ENCODE measurements around the gene UBE2V1. TPM values are rescaled to one million over a fixed set of nuclear protein-coding genes. Genes with fewer than 3 reads are reported as not detected.
A peak's percentile ranks its signal among the peaks of the same experiment; 100 is the strongest.

Gene UBE2V1
- total and polyA plus RNA-seq, 2 donors from 2014 or later, result 99.1 to 105 TPM

DNA sequence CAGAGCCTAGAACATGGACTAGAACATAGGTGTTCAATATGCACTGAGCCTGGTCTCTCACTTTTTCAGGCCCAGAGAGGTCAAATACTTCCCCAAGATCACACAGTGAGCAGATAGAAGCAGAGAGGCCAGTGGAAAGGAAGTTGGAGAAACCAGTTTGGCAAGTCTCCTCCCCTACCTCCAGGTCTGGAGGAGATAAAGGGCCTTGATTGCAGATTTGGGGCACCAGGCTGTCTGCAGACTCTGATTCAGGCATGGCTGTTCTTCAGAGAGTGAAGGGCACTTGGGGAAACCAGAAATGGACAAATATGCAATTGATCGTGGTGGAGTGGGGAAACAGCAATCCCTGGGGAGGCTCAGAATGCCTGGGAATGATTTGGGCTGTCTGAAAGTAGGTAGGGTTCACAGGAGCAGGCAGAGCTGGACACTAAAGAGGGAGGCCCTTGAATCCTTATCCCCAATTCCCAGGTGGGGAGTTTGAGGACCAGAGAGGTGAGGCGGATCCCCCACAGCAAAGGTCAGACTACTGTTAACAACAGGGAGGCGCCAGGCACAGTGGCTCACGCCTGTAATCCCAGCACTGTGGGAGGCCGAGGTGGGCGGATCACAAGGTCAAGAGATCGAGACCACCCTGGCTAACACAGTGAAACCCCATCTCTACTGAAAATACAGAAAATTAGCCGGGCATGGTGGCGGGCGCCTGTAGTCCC lies 38.2 kb upstream of the UBE2V1 start:
- H3K27me3 ChIP-seq (ENCODE audit: control insufficient read depth, insufficient read depth, low read length), result no peaks in the 10 kb centered on the region
- H3K9ac ChIP-seq (ENCODE audit: low read length in 3 of 3), result peak overlapping the region in 1 of 3 donors; percentile 22
- no peak overlapping the region for H3K4me3 ChIP-seq (ENCODE audit: low read length in 3 of 3)
- TF ChIP-seq, protein P1, sequence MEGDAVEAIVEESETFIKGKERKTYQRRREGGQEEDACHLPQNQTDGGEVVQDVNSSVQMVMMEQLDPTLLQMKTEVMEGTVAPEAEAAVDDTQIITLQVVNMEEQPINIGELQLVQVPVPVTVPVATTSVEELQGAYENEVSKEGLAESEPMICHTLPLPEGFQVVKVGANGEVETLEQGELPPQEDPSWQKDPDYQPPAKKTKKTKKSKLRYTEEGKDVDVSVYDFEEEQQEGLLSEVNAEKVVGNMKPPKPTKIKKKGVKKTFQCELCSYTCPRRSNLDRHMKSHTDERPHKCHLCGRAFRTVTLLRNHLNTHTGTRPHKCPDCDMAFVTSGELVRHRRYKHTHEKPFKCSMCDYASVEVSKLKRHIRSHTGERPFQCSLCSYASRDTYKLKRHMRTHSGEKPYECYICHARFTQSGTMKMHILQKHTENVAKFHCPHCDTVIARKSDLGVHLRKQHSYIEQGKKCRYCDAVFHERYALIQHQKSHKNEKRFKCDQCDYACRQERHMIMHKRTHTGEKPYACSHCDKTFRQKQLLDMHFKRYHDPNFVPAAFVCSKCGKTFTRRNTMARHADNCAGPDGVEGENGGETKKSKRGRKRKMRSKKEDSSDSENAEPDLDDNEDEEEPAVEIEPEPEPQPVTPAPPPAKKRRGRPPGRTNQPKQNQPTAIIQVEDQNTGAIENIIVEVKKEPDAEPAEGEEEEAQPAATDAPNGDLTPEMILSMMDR (IDR thresholded peaks at IDR 0.05; ENCODE audit: borderline replicate concordance, extremely low read depth, insufficient read depth), result no peak
- DNase-seq (no peak), FAIRE-seq (no peak)
- intact Hi-C loops (cut with DNase I), result no loop called here
- no peaks in the 10 kb centered on the region for H3K9me3 ChIP-seq (ENCODE audit: control insufficient read depth in 2 of 3, insufficient read depth in 1 of 3, low read length in 3 of 3)
- peak overlapping the region; percentile 1 for H3K27ac ChIP-seq (ENCODE audit: low read depth in 2 of 2, low read length in 2 of 2)
- peaks cover 4 to 34% (median 12%) of the 10 kb centered on the region in 3 donors for H3K4me1 ChIP-seq (ENCODE audit: control insufficient read depth in 2 of 3, insufficient read depth in 2 of 3, low read depth in 1 of 3, low read length in 3 of 3)
- H3K36me3 ChIP-seq (ENCODE audit: control insufficient read depth in 2 of 3, insufficient read depth in 3 of 3, low read length in 3 of 3), result no peaks in the 10 kb centered on the region

DNA sequence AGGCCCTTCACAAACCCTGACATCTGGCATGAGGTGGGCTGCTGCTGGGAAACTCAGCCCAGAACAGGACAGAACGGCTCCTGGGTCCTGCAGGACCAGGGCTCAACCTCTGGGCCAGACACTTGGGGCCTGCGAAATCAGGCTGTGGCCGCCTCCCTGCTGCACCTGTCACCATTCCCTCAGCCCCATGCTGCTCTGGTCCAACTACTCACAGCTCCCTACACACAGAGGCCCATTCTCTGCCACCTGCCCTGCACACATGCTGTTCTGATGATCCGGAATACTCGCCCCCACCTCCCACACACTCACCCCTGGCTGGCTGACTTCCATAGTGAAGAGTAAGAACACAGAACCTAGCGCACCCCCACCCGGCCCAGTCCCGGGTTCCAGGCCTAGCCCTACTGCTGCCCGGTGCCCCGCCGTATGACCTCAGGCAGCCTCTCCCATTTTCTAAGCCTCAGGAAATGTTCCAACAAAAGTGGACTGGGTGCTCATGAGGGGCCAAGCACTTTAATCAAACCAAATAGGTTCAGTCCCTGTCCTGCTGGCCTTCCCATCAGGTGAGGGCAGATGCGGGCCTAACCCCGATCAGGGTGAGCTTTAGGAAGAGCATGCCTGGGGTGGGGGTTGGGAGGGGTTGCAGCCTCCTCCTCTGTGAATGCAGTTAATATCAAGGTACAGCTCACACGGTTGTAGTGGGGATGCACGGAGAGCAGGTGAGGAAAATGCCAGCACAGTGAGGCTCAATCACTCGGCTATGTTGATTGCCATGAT lies 36.7 kb upstream of the UBE2V1 start:
- no peak for FAIRE-seq
- Histone ChIP-seq H3K9me3 (ENCODE audit: control insufficient read depth in 2 of 3, insufficient read depth in 1 of 3, low read length in 3 of 3) (no peaks in the 10 kb centered on the region), H3K27me3 (ENCODE audit: control insufficient read depth, insufficient read depth, low read length) (no peaks in the 10 kb centered on the region), H3K9ac (ENCODE audit: low read length in 3 of 3) (no peak overlapping the region), H3K4me1 (ENCODE audit: control insufficient read depth in 2 of 3, insufficient read depth in 2 of 3, low read depth in 1 of 3, low read length in 3 of 3) (peaks cover 4 to 34% (median 12%) of the 10 kb centered on the region in 3 donors), H3K36me3 (ENCODE audit: control insufficient read depth in 2 of 3, insufficient read depth in 3 of 3, low read length in 3 of 3) (no peaks in the 10 kb centered on the region), H3K27ac (ENCODE audit: low read depth in 2 of 2, low read length in 2 of 2) (no peak overlapping the region), H3K4me3 (ENCODE audit: low read length in 3 of 3) (no peak overlapping the region)
- DNase-seq, result no peak
- TF ChIP-seq, protein P1 (IDR thresholded peaks at IDR 0.05; ENCODE audit: borderline replicate concordance, extremely low read depth, insufficient read depth), result no peak
- intact Hi-C loops (cut with DNase I), result no loop called here

DNA sequence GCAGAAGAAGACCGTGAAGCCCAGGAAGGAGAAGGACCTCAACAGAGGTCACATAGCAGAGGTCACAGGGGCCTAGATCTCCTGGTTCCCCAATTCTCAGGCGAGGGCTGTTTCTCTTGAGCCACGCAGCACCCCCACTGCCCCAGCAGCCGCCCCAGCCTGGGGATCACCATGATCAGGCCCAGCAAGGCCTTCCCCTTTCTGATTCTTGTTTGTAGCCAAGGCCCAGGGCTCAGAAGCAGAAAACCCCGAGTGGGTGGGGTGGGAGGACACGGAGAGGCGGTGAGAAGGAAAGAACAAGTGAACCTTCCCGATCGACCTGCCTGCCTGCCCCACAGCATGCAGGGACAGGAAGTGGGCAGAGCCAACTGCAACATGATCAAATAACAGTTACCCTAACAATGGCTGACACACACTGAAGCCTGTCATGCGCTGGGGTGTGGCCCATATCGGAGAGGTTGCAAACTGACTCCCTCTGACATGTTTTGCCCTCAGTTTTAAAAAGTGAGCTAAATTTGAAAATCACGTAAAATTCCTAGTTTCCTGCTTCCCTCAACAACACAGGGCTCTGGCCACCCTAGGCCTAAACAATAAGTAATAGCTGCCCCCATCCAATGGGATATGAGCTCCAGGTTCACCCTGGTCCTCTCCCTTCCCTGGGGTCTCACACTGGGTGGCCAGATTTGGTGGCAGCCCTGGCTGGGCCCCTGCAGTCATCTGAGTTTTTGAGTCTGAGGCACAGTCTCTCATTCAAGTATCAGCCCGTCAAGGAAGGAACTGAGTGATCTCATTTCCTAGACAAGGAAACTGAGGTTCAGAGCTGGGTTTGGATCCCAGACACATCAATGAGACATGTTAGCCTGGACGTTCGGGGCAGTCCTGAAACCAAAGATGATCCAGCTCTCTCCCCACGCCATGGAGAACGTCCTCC lies 34.0 kb upstream of the UBE2V1 start:
- Histone ChIP-seq H3K27me3 (ENCODE audit: control insufficient read depth, insufficient read depth, low read length) (no peaks in the 10 kb centered on the region), H3K4me1 (ENCODE audit: control insufficient read depth in 2 of 3, insufficient read depth in 2 of 3, low read depth in 1 of 3, low read length in 3 of 3) (peaks cover 0 to 23% (median 8%) of the 10 kb centered on the region in 3 donors), H3K4me3 (ENCODE audit: low read length in 3 of 3) (no peak overlapping the region), H3K9me3 (ENCODE audit: control insufficient read depth in 2 of 3, insufficient read depth in 1 of 3, low read length in 3 of 3) (no peaks in the 10 kb centered on the region), H3K27ac (ENCODE audit: low read depth in 2 of 2, low read length in 2 of 2) (peak overlapping the region; percentile 56 to 66), H3K36me3 (ENCODE audit: control insufficient read depth in 2 of 3, insufficient read depth in 3 of 3, low read length in 3 of 3) (peaks cover 0 to 9% (median 6%) of the 10 kb centered on the region in 3 donors), H3K9ac (ENCODE audit: low read length in 3 of 3) (no peak overlapping the region)
- DNase-seq, result no peak
- no peak for FAIRE-seq
- TF ChIP-seq, protein P1 (IDR thresholded peaks at IDR 0.05; ENCODE audit: borderline replicate concordance, extremely low read depth, insufficient read depth), result no peak
- intact Hi-C loops (cut with DNase I), result no loop called here

Measured in kidney (tissue), 14 donors.